HG02884 (cell line): ENCODE data around the gene NFE2L2.
"Not testable (repeated sequence)": the region's sequence is repeated elsewhere in the genome, so short reads cannot be mapped to it uniquely, and the experiment has no call there.

Experiments
- ATAC-seq: cut with Tn5 transposase; IDR thresholded peaks from one replicate; pipeline ENCODE4 v1.9.1; 2021; ENCODE audit warnings: mild to moderate bottlenecking, moderate library complexity; ENCODE audit not compliant: unreplicated experiment

NFE2L2 gene

GRCh38 chr2:177264693-177265587 lies at the start of gene NFE2L2:
NFE2L2 (minus strand) TSS chr2:177264727; CDS start chr2:177264576, 151 bp downstream.
- ATAC-seq = peak; percentile 52

- no peak for ATAC-seq
Observed at GRCh38 chr2:177314194-177314593, 49.7 kb upstream of the NFE2L2 start.

- ATAC-seq = no peak
Observed at GRCh38 chr2:177313162-177313781, 48.7 kb upstream of the NFE2L2 start.

GRCh38 chr2:177312562-177312961 lies 48.0 kb upstream of the NFE2L2 start:
- ATAC-seq = no peak

GRCh38 chr2:177309672-177310309 lies 45.3 kb upstream of the NFE2L2 start:
- ATAC-seq = not testable (repeated sequence)

GRCh38 chr2:177306550-177306949 lies 42.0 kb upstream of the NFE2L2 start:
- ATAC-seq = no peak

GRCh38 chr2:177303939-177304338 lies 39.4 kb upstream of the NFE2L2 start:
- ATAC-seq = no peak

- no peak for ATAC-seq
Observed at GRCh38 chr2:177302552-177302951, 38.0 kb upstream of the NFE2L2 start.

GRCh38 chr2:177298191-177298590 lies 33.7 kb upstream of the NFE2L2 start:
- no peak for ATAC-seq

GRCh38 chr2:177296040-177296439 lies 31.5 kb upstream of the NFE2L2 start:
- ATAC-seq = no peak

- no peak for ATAC-seq
Observed at GRCh38 chr2:177295484-177295883, 31.0 kb upstream of the NFE2L2 start.

- no peak for ATAC-seq
Observed at GRCh38 chr2:177291701-177292100, 27.2 kb upstream of the NFE2L2 start.

GRCh38 chr2:177289824-177290628 lies 25.5 kb upstream of the NFE2L2 start:
- ATAC-seq = peak; percentile 68

GRCh38 chr2:177287814-177288213 lies 23.3 kb upstream of the NFE2L2 start:
- no peak for ATAC-seq

- no peak for ATAC-seq
Observed at GRCh38 chr2:177285892-177286715, 21.6 kb upstream of the NFE2L2 start.

GRCh38 chr2:177284531-177284930 lies 20.0 kb upstream of the NFE2L2 start:
- no peak for ATAC-seq

GRCh38 chr2:177283906-177284305 lies 19.4 kb upstream of the NFE2L2 start:
- no peak for ATAC-seq

GRCh38 chr2:177282787-177283572 lies 18.5 kb upstream of the NFE2L2 start:
- ATAC-seq = no peak

GRCh38 chr2:177282181-177282641 lies 17.7 kb upstream of the NFE2L2 start:
- no peak for ATAC-seq
